K562 (cell line): ENCODE measurements around the gene UNC13A. TPM values are rescaled to one million over a fixed set of nuclear protein-coding genes. Genes with fewer than 3 reads are reported as not detected.

ENCODE experiments used
- ATAC-seq: fragments of 200-7000 bp; cut with Tn5 transposase; 3 replicates; pipeline ENCODE4 v1.9.1; 2020; ENCODE audit warnings: moderate library complexity
- BruUV-seq: library from RNA; stranded (reverse); fragments of 400-500 nt; replicated peaks from 2 replicates; lab custom pipeline; 2021; lab: Mats Ljungman, UMichigan
- CTCF ChIA-PET: fragments of 300-600 bp; formaldehyde crosslinking; extraction: SDS; loops from one replicate; lab custom pipeline; 2021; ENCODE audit warnings: low intra/inter-chr PET ratio; lab: Yijun Ruan, JAX
- POLR2A ChIA-PET: fragments of 300-600, 350-650 bp; sonication (Branson Sonifier 250); formaldehyde crosslinking; extraction: SDS; loops from one replicate; lab custom pipeline; 2021; ENCODE audit warnings: antibody characterized with exemption, inconsistent platforms; lab: Yijun Ruan, JAX
- DNase-seq, 4 experiments: peaks; one replicate each; pipeline versions ENCODE4 v3.0.0 to v3.0.0-alpha.2; 2011 to 2018; ENCODE audit warnings: low spot score in 3 of 4, mixed read lengths in 3 of 4; ENCODE audit errors: extremely low read depth in 1 of 4
- FAIRE-seq: peaks from 2 replicates; lab custom pipeline; 2011; peaks lifted over from hg19 to GRCh38; lab: Jason Lieb, UNC
- H2AFZ ChIP-seq: 2 replicates; pipeline ENCODE4 v1.6.0; 2011; ENCODE audit warnings: low read depth, low read length, control low read depth, inconsistent platforms
- H3K27ac ChIP-seq: fragments of 200-600 bp; 3 replicates; pipeline ENCODE4 v1.8.0; 2011; ENCODE audit warnings: low read depth, mild to moderate bottlenecking, control low read depth, inconsistent platforms, low read length, moderate library complexity, mixed read lengths; ENCODE audit errors: extremely low read depth
- H3K27me3 ChIP-seq, 2 experiments: fragments of 300-600 bp in 1 of 2; 2 replicates in 1 of 2; 3 replicates in 1 of 2; pipeline versions ENCODE4 v1.6.0 to v1.8.0; 2011; ENCODE audit warnings: inconsistent platforms in 2 of 2, low read length in 2 of 2, mild to moderate bottlenecking in 1 of 2, mixed read lengths in 1 of 2, moderate library complexity in 1 of 2; ENCODE audit not compliant: control insufficient read depth in 2 of 2, insufficient read depth in 2 of 2
- H3K36me3 ChIP-seq: fragments of 300-600 bp; 3 replicates; pipeline ENCODE4 v1.8.0; 2011; ENCODE audit warnings: mild to moderate bottlenecking, low read length, inconsistent platforms; ENCODE audit not compliant: control insufficient read depth, insufficient read depth
- H3K4me1 ChIP-seq, 2 experiments: fragments of 200-600 bp in 1 of 2; replicated peaks in 1 of 2; 2 replicates in 1 of 2; 3 replicates in 1 of 2; pipeline versions ENCODE4 v1.5.1 to v1.8.0; 2011; ENCODE audit warnings: inconsistent platforms in 2 of 2, low read length in 2 of 2, mild to moderate bottlenecking in 1 of 2, mixed read lengths in 1 of 2, moderate library complexity in 1 of 2; ENCODE audit not compliant: control insufficient read depth in 2 of 2, insufficient read depth in 2 of 2
- H3K4me2 ChIP-seq: 2 replicates; pipeline ENCODE4 v1.6.1; 2011; ENCODE audit warnings: low read length, control low read depth, inconsistent platforms, mixed read lengths; ENCODE audit not compliant: insufficient read depth
- H3K4me3 ChIP-seq: fragments of 200-600 bp; sonication (generic), shearing (Covaris generic); 2 replicates; pipeline ENCODE4 v1.5.1; 2016; ENCODE audit warnings: control low read depth, inconsistent platforms
- H3K79me2 ChIP-seq: fragments of 200-600 bp; 3 replicates; pipeline ENCODE4 v1.8.0; 2011; ENCODE audit warnings: low read length, inconsistent platforms; ENCODE audit not compliant: control insufficient read depth, insufficient read depth
- H3K9ac ChIP-seq, 2 experiments: 2 replicates each; pipeline versions ENCODE4 v1.6.0 to v1.6.1; 2011; ENCODE audit warnings: low read depth in 2 of 2, low read length in 2 of 2, control low read depth in 1 of 2, inconsistent platforms in 1 of 2, mild to moderate bottlenecking in 1 of 2, mixed read lengths in 1 of 2; ENCODE audit not compliant: insufficient read depth in 1 of 2
- H3K9me1 ChIP-seq: one replicate; pipeline ENCODE4 v1.6.0; 2011; ENCODE audit warnings: inconsistent platforms, mild to moderate bottlenecking, low read length, moderate library complexity; ENCODE audit not compliant: control insufficient read depth, insufficient read depth
- H3K9me3 ChIP-seq: replicated peaks from 2 replicates; pipeline ENCODE4 v1.5.1; 2011; ENCODE audit warnings: low read depth, low read length, inconsistent platforms; ENCODE audit not compliant: control insufficient read depth, insufficient read depth
- H4K20me1 ChIP-seq: replicated peaks from 2 replicates; pipeline ENCODE4 v1.6.1; 2011; ENCODE audit warnings: low read length, inconsistent platforms, mixed read lengths; ENCODE audit not compliant: control insufficient read depth, insufficient read depth
- FUS ChIP-seq: fragments of 200-400 bp; formaldehyde crosslinking; optimal IDR thresholded peaks from 2 replicates; pipeline ENCODE3; 2017; ENCODE audit warnings: low read depth, low read length
- GABPA ChIP-seq: fragments of 200-800 bp; sonication (Bioruptor generic); conservative IDR thresholded peaks from 2 replicates; pipeline ENCODE4 v1.6.1; 2016; ENCODE audit warnings: low read depth, missing genetic modification characterization, missing compliant biosample characterization
- PHF8 ChIP-seq: fragments of 200-600 bp; sonication (generic); IDR thresholded peaks from 2 replicates; pipeline ENCODE4 v1.6.1; 2012; ENCODE audit warnings: mixed run types, mild to moderate bottlenecking, inconsistent platforms, low read length, moderate library complexity, borderline replicate concordance
- SRF ChIP-seq, 2 experiments: fragments of 250-450, 450-650 bp in 1 of 2; sonication (Bioruptor Pico) in 1 of 2; sonication (generic) in 1 of 2; formaldehyde crosslinking; IDR thresholded peaks; 2 replicates each; pipeline versions ENCODE4 v1.5.0 to v1.5.1; 2020 to 2022; ENCODE audit warnings: mild to moderate bottlenecking in 1 of 2, missing genetic modification reagents in 1 of 2
- TBP ChIP-seq: optimal IDR thresholded peaks from 2 replicates; pipeline ENCODE3; 2011; ENCODE audit warnings: low read depth, low read length, improper control_type of control experiment
- ZBTB33 ChIP-seq: sonication (generic); formaldehyde crosslinking; IDR thresholded peaks from 2 replicates; pipeline ENCODE4 v1.8.1; 2023; ENCODE audit warnings: mild to moderate bottlenecking, missing genetic modification reagents
- ZNF384 ChIP-seq: IDR thresholded peaks from 2 replicates; pipeline ENCODE4 v1.6.1; 2012; ENCODE audit warnings: low read depth, low read length, improper control_type of control experiment
- WGBS: fragments of 100-300 bp; shearing (Covaris generic); methylation state at CpG from one replicate; pipeline ENCODE4 v1.1.6; 2016; ENCODE audit warnings: low coverage, mixed read lengths; ENCODE audit not compliant: insufficient coverage; ENCODE audit errors: missing lambda C conversion rate; 5-methylcytosine and 5-hydroxymethylcytosine counted together
- in situ Hi-C: fragments of 300-500 bp; cut with MboI; formaldehyde crosslinking; loops from 4 replicates; pipeline ENCODE4 v1.15.0; 2018; ENCODE audit warnings: inconsistent platforms, mixed read lengths
- intact Hi-C: fragments of 100-400 bp; cut with micrococcal nuclease; formaldehyde crosslinking; loops from 2 replicates; pipeline ENCODE4 v1.14.2; 2022
- polyA plus RNA-seq, 8 experiments: library from polyadenylated mRNA; depleted of rRNA in 4 of 8; stranded (reverse) in 5 of 8; unstranded in 3 of 8; fragments of >200 nt; fragmentation: Nextera tagmentation in 2 of 8; fragmentation: Illumina TruSeq in 1 of 8; extraction: Ambion mirVana in 2 of 8; extraction: Trizol in 1 of 8; gene quantifications; 2 replicates each; pipeline versions ENCODE4 v1.2.1 to v1.2.3, GENCODE V29; 2011 to 2014; ENCODE audit warnings: inconsistent platforms in 1 of 8, missing spikeins in 1 of 8
- total RNA-seq, 7 experiments: library from RNA; depleted of rRNA in 6 of 7; stranded (reverse); fragments of >200 nt in 6 of 7; fragmentation: Illumina TruSeq in 2 of 7; extraction: Trizol in 2 of 7; gene quantifications; 2 replicates each; pipeline versions ENCODE4 v1.2.1 to v1.2.3, GENCODE V29; 2011 to 2021; ENCODE audit warnings: low replicate concordance in 1 of 7
- TF ChIP-seq, protein P1 (sequence below), 2 experiments: fragments of 450-650 bp in 1 of 2; sonication (generic) in 1 of 2; formaldehyde crosslinking in 1 of 2; IDR thresholded peaks; 2 replicates each; pipeline versions ENCODE4 v1.7.1 to v1.9.0; 2016 to 2022; ENCODE audit warnings: inconsistent platforms in 1 of 2, mild to moderate bottlenecking in 1 of 2, missing genetic modification reagents in 1 of 2

The UNC13A gene
- total and polyA plus RNA-seq, 9 of the 15 experiments (the other 6 are each of a cell fraction or from before 2014, with no cell fraction given): 0.03 to 1.0 (median 0.25) TPM

DNA sequence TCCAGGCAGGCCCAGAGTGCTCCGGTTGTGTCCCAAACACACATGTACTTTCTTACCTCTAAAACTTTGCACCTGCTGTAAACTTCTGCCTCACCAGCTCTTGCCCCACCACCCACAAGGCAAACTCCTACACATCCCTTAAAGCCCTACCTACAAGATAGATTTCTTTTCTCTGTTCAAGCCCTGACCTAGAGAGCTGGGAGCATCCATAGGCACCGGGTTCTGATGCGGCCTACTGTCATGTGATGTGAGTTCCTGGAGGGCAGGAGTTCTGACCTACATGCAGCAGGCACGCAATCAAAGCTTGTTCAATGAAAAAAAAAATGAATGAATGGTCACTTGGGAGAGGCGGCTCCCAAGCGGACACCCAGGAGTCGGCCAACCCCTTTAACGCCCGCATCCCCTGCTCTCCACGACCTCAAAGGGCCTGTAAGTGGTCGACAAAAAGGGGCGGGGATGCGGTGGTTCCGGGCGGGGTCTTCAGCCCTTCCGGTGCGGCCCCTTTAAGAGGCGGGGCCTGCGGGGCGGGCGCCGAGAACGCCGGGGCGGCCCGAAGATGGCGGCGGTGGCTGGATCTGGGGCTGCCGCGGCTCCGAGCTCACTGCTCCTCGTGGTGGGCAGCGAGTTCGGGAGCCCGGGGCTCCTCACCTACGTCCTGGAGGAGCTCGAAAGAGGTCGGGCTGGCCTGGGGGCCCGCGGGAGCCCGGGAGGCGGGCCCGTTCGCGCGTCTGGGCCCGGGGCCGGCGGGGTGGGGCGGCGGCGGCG, 31.0 kb upstream of the UNC13A start, which contains the start of gene MAP1S:
Gene MAP1S, plus strand, starts transcription at position 534 of the 765 bp plus-strand sequence. Its CDS starts 23 bp downstream, at position 557.
- intact Hi-C loops: no loop called here
- Histone ChIP-seq H3K27ac (peak within 1 kb of the TSS; percentile 56), H3K27me3 (no peaks in the 10 kb centered on the region), H3K4me3 (peak within 1 kb of the TSS; percentile 87), H3K79me2 (peaks cover 26% of the 10 kb centered on the region), H3K36me3 (peaks cover 25% of the 10 kb centered on the region; the same call in 2 of the 3 replicates), H2AFZ (peak within 1 kb of the TSS; percentile 84), H3K9me3 (no peaks in the 10 kb centered on the region), H3K9ac (peak within 1 kb of the TSS; percentile 62 to 97; a peak in 3 of 4 replicates), H3K9me1 (no peaks in the 10 kb centered on the region), H4K20me1 (peaks cover 9% of the 10 kb centered on the region; the same call in 1 of the 2 replicates), H3K4me2 (peak within 1 kb of the TSS; percentile 90), H3K4me1 (peaks cover 27 to 43% of the 10 kb centered on the region in 2 experiments; a peak in 4 of 5 replicates)
- in situ Hi-C loops: no loop called here
- BruUV-seq: no TSS peak
- DNase-seq: peak; percentile 78 to 88 (median 86)
- peak; percentile 91 for ATAC-seq
- 3% methylated on average over 35 of the region's 53 CpGs for WGBS
- peak; percentile 83 for FAIRE-seq
- POLR2A ChIA-PET: interaction anchor here (0.6 to 1.5 kb wide), 8 partner anchors 11 to 249 kb away, joined by 3 to 6 read pairs (median 4); partner anchors contain the start of gene FCHO1
- CTCF ChIA-PET: interaction anchor here (0.5 kb wide), 1 partner anchor 58 kb away, joined by 3 read pairs; no protein-coding TSS in a partner anchor
- TF ChIP-seq TBP (peak; percentile 83), FUS (peak; percentile 21), SRF (CRISPR knock-in tag; IDR thresholded peaks at IDR 0.05) (0 out of 4 replicates have a peak, but pooled peaks of 1 of the 2 experiments have one; percentile 13), ZBTB33 (CRISPR knock-in tag) (0 out of 2 replicates have a peak, but pooled peaks have one; percentile 15), ZNF384 (0 out of 2 replicates have a peak, but pooled peaks have one; percentile 34), GABPA (peak; percentile 79), PHF8 (peak; percentile 76; the same call in 1 of the 2 replicates)
- TF ChIP-seq, protein P1, sequence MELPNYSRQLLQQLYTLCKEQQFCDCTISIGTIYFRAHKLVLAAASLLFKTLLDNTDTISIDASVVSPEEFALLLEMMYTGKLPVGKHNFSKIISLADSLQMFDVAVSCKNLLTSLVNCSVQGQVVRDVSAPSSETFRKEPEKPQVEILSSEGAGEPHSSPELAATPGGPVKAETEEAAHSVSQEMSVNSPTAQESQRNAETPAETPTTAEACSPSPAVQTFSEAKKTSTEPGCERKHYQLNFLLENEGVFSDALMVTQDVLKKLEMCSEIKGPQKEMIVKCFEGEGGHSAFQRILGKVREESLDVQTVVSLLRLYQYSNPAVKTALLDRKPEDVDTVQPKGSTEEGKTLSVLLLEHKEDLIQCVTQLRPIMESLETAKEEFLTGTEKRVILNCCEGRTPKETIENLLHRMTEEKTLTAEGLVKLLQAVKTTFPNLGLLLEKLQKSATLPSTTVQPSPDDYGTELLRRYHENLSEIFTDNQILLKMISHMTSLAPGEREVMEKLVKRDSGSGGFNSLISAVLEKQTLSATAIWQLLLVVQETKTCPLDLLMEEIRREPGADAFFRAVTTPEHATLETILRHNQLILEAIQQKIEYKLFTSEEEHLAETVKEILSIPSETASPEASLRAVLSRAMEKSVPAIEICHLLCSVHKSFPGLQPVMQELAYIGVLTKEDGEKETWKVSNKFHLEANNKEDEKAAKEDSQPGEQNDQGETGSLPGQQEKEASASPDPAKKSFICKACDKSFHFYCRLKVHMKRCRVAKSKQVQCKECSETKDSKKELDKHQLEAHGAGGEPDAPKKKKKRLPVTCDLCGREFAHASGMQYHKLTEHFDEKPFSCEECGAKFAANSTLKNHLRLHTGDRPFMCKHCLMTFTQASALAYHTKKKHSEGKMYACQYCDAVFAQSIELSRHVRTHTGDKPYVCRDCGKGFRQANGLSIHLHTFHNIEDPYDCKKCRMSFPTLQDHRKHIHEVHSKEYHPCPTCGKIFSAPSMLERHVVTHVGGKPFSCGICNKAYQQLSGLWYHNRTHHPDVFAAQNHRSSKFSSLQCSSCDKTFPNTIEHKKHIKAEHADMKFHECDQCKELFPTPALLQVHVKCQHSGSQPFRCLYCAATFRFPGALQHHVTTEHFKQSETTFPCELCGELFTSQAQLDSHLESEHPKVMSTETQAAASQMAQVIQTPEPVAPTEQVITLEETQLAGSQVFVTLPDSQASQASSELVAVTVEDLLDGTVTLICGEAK (IDR thresholded peaks at IDR 0.05): peak; percentile 52; the same call in 1 of the 2 replicates
- TF ChIP-seq, protein P1 (CRISPR knock-in tag; IDR thresholded peaks at IDR 0.05): no peak
